ENCODE data around the gene ARL3. TPM values are rescaled to one million over a fixed set of nuclear protein-coding genes. Genes with fewer than 3 reads are reported as not detected.
A peak's percentile ranks its signal among the peaks of the same experiment; 100 is the strongest.
"Not testable (repeated sequence)": the region's sequence is repeated elsewhere in the genome, so short reads cannot be mapped to it uniquely, and the experiment has no call there.

Gene ARL3
- total RNA-seq = 5.4 and 6.4 TPM in 2 replicates

- DNase-seq (ENCODE audit: low read depth, low spot score) = peak; percentile 91
Observed at GRCh38 chr10:102713814-102714620, at the start of gene ARL3. Gene ARL3, minus strand, starts transcription at chr10:102714397. Its CDS starts 122 bp downstream, at chr10:102714275.

GRCh38 chr10:102763037-102763607 is 48.9 kb upstream of the ARL3 start:
- DNase-seq (ENCODE audit: low read depth, low spot score) = no peak

GRCh38 chr10:102762401-102763015 is 48.3 kb upstream of the ARL3 start:
- no peak for DNase-seq (ENCODE audit: low read depth, low spot score)

- no peak for DNase-seq (ENCODE audit: low read depth, low spot score)
Observed at GRCh38 chr10:102761981-102762380, 47.8 kb upstream of the ARL3 start.

GRCh38 chr10:102759497-102760210 is 45.5 kb upstream of the ARL3 start:
- no peak for DNase-seq (ENCODE audit: low read depth, low spot score)

- DNase-seq (ENCODE audit: low read depth, low spot score) = not testable (repeated sequence)
Observed at GRCh38 chr10:102758933-102759262, 44.7 kb upstream of the ARL3 start.

- no peak for DNase-seq (ENCODE audit: low read depth, low spot score)
Observed at GRCh38 chr10:102758240-102758932, 44.2 kb upstream of the ARL3 start.

GRCh38 chr10:102757323-102757722 is 43.1 kb upstream of the ARL3 start:
- no peak for DNase-seq (ENCODE audit: low read depth, low spot score)

GRCh38 chr10:102753718-102754117 is 39.5 kb upstream of the ARL3 start:
- DNase-seq (ENCODE audit: low read depth, low spot score) = no peak

GRCh38 chr10:102752934-102753664 is 38.9 kb upstream of the ARL3 start:
- DNase-seq (ENCODE audit: low read depth, low spot score) = peak; percentile 37

- no peak for DNase-seq (ENCODE audit: low read depth, low spot score)
Observed at GRCh38 chr10:102752266-102752930, 38.2 kb upstream of the ARL3 start.

GRCh38 chr10:102745157-102745556 is 31.0 kb upstream of the ARL3 start:
- no peak for DNase-seq (ENCODE audit: low read depth, low spot score)

- no peak for DNase-seq (ENCODE audit: low read depth, low spot score)
Observed at GRCh38 chr10:102744374-102745051, 30.3 kb upstream of the ARL3 start.

GRCh38 chr10:102743588-102744373 is 29.6 kb upstream of the ARL3 start, which contains the start of gene WBP1L:
Gene WBP1L, plus strand, starts transcription at chr10:102743948. Its CDS starts 106 bp downstream, at chr10:102744054.
- DNase-seq (ENCODE audit: low read depth, low spot score) = peak; percentile 97

- no peak for DNase-seq (ENCODE audit: low read depth, low spot score)
Observed at GRCh38 chr10:102743078-102743587, 28.9 kb upstream of the ARL3 start.

GRCh38 chr10:102742313-102742712 is 28.1 kb upstream of the ARL3 start:
- not testable (repeated sequence) for DNase-seq (ENCODE audit: low read depth, low spot score)

- DNase-seq (ENCODE audit: low read depth, low spot score) = no peak
Observed at GRCh38 chr10:102741726-102742237, 27.6 kb upstream of the ARL3 start.

GRCh38 chr10:102740229-102740628 is 26.0 kb upstream of the ARL3 start:
- no peak for DNase-seq (ENCODE audit: low read depth, low spot score)
